GM21786 (cell line): ENCODE measurements around the gene ATXN7.
A peak's percentile ranks its signal among the peaks of the same experiment; 100 is the strongest.

ENCODE experiments used
- ATAC-seq: cut with Tn5 transposase; IDR thresholded peaks from one replicate; pipeline ENCODE4 v1.9.1; 2021; ENCODE audit not compliant: unreplicated experiment

ATXN7 gene

GRCh38 chr3:63960048-63960711 lies 96.5 kb downstream of the ATXN7 start:
- no peak for ATAC-seq

GRCh38 chr3:63961891-63962290 lies 98.2 kb downstream of the ATXN7 start:
- ATAC-seq = peak; percentile 77

- ATAC-seq = no peak
Measured at GRCh38 chr3:63963496-63963895, 99.8 kb downstream of the ATXN7 start.

- no peak for ATAC-seq
Measured at GRCh38 chr3:63964681-63965485, 101.2 kb downstream of the ATXN7 start.

- ATAC-seq = no peak
Measured at GRCh38 chr3:63966007-63966406, 102.3 kb downstream of the ATXN7 start.

GRCh38 chr3:63966871-63967270 lies 103.2 kb downstream of the ATXN7 start:
- ATAC-seq = no peak

GRCh38 chr3:63967675-63968611 lies 104.3 kb downstream of the ATXN7 start:
- peak; percentile 55 for ATAC-seq

GRCh38 chr3:63968612-63969350 lies 105.1 kb downstream of the ATXN7 start:
- ATAC-seq = peak; percentile 13

- ATAC-seq = no peak
Measured at GRCh38 chr3:63969876-63970275, 106.2 kb downstream of the ATXN7 start.

GRCh38 chr3:63970631-63971475 lies 107.2 kb downstream of the ATXN7 start:
- ATAC-seq = no peak

- ATAC-seq = no peak
Measured at GRCh38 chr3:63972196-63972595, 108.5 kb downstream of the ATXN7 start.

- ATAC-seq = no peak
Measured at GRCh38 chr3:63972987-63973386, 109.3 kb downstream of the ATXN7 start.

GRCh38 chr3:63973406-63973805 lies 109.7 kb downstream of the ATXN7 start:
- no peak for ATAC-seq

GRCh38 chr3:63974451-63974850 lies 110.8 kb downstream of the ATXN7 start:
- no peak for ATAC-seq

- no peak for ATAC-seq
Measured at GRCh38 chr3:63975723-63976122, 112.1 kb downstream of the ATXN7 start.

GRCh38 chr3:63976161-63976871 lies 112.6 kb downstream of the ATXN7 start:
- ATAC-seq = no peak

GRCh38 chr3:63976872-63977200 lies 113.2 kb downstream of the ATXN7 start:
- ATAC-seq = no peak

GRCh38 chr3:63977893-63978292 lies 114.2 kb downstream of the ATXN7 start:
- no peak for ATAC-seq
